H1 (cell line): ENCODE data around the gene KCP. TPM values are rescaled to one million over a fixed set of nuclear protein-coding genes. Genes with fewer than 3 reads are reported as not detected.

Experiments used
- RFX5 ChIP-seq: IDR thresholded peaks from 2 replicates; pipeline ENCODE4 v1.6.1; 2011; ENCODE audit warnings: low read depth, low read length, improper control_type of control experiment, borderline replicate concordance
- ZNF274 ChIP-seq: IDR thresholded peaks from 2 replicates; pipeline ENCODE4 v1.7.0; 2012; ENCODE audit warnings: low read length, borderline replicate concordance; ENCODE audit errors: extremely low read depth
- polyA plus RNA-seq, 7 experiments: library from polyadenylated mRNA; depleted of rRNA in 3 of 7; stranded (reverse) in 5 of 7; unstranded in 2 of 7; fragments of >200 nt in 5 of 7; fragments of 200-250 nt in 2 of 7; gene quantifications; 1 replicate in 5 of 7; 2 replicates in 1 of 7; 4 replicates in 1 of 7; pipeline versions ENCODE4 v1.2.1 to v1.2.3, GENCODE V29; 2011 to 2013; ENCODE audit warnings: missing spikeins in 2 of 7, mixed read lengths in 2 of 7
- total RNA-seq: library from RNA; stranded (reverse); fragmentation: NEBNext Ultra II Directional; extraction: Animal tissue kit (Norgen Biotek cat#: 25700); gene quantifications from 2 replicates; pipeline ENCODE4 v1.2.1, GENCODE V29; 2021
- TF ChIP-seq, protein P1 (sequence below): IDR thresholded peaks from 2 replicates; pipeline ENCODE4 v1.6.1; 2012; ENCODE audit warnings: inconsistent platforms
- TF ChIP-seq, protein P2 (sequence below): IDR thresholded peaks from 2 replicates; pipeline ENCODE4 v1.6.1; 2012; ENCODE audit warnings: inconsistent platforms

KCP gene
- total and polyA plus RNA-seq, 2 of the 8 experiments (the other 6 are each of a cell fraction or from before 2014, with no cell fraction given): 1.3 to 2.0 TPM

DNA sequence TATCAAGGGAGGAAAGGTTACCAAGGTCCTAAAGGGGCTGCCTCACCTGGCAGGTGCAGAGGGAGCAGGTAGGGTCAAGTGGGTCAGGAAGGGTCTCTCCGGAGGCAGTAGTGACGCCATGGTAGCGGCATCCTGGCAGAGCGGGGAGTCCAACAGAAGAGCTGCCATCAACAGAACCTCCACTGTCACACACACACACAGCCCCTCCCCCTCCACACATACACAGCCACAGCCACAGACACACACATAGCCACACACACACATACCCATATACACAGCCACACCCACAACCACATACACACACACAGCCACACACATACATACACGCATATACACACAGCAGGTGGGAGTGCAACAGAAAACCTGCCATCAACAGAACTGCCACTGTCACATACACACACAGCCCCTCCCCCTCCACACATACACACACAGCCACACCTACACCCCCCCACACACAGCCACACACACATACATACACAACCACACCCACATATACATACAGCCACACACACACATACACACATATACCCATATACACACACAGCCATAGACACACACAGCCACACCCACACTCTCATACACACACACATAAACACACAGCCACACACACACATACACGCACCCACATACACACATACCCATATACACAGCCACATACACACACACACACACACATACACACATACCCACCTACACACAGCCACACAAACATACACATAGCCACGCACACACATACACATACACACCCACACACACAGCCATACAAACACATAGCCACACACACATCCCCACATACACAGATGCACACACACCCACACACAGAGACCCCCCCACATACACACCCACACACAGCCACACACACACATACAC lies 23.1 kb downstream of the KCP start (continued):
- TF ChIP-seq, protein P1, sequence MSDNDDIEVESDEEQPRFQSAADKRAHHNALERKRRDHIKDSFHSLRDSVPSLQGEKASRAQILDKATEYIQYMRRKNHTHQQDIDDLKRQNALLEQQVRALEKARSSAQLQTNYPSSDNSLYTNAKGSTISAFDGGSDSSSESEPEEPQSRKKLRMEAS: no peak
- TF ChIP-seq RFX5: no peak
- no peak for TF ChIP-seq ZNF274
- TF ChIP-seq, protein P2, sequence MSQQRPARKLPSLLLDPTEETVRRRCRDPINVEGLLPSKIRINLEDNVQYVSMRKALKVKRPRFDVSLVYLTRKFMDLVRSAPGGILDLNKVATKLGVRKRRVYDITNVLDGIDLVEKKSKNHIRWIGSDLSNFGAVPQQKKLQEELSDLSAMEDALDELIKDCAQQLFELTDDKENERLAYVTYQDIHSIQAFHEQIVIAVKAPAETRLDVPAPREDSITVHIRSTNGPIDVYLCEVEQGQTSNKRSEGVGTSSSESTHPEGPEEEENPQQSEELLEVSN: no peak
